D341Med (cell line): ENCODE measurements around the gene TCEA2.
A peak's percentile ranks its signal among the peaks of the same experiment; 100 is the strongest.

Source experiments
- DNase-seq: peaks from one replicate; pipeline ENCODE4 v3.0.0; 2012; ENCODE audit warnings: low spot score

Gene TCEA2

GRCh38 chr20:64095455-64095854 is 32.5 kb downstream of the TCEA2 start:
- DNase-seq = no peak

- DNase-seq = no peak
Observed at GRCh38 chr20:64095927-64096326, 32.9 kb downstream of the TCEA2 start.

DNA sequence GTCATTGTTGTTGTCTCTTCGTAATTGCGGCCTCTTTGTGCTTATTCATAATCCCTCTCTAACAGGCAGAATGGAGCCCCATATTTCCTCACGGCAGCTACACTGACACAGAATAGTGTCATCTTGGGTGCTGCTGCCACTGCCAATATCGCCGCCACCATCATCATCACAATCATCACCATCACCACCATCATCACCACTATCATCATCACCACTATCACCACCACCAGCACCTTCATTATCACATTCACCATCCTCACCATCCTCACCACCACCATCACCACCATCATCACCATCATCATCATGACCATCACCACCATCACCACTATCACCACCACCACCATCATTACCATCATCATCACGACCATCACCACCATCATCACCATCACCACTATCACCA is 33.5 kb downstream of the TCEA2 start:
- no peak for DNase-seq

DNA sequence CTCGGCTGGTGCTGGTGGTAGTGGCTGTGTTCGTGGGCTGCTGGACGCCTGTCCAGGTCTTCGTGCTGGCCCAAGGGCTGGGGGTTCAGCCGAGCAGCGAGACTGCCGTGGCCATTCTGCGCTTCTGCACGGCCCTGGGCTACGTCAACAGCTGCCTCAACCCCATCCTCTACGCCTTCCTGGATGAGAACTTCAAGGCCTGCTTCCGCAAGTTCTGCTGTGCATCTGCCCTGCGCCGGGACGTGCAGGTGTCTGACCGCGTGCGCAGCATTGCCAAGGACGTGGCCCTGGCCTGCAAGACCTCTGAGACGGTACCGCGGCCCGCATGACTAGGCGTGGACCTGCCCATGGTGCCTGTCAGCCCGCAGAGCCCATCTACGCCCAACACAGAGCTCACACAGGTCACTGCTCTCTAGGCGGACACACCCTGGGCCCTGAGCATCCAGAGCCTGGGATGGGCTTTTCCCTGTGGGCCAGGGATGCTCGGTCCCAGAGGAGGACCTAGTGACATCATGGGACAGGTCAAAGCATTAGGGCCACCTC is 35.5 kb downstream of the TCEA2 start:
- DNase-seq = no peak

DNA sequence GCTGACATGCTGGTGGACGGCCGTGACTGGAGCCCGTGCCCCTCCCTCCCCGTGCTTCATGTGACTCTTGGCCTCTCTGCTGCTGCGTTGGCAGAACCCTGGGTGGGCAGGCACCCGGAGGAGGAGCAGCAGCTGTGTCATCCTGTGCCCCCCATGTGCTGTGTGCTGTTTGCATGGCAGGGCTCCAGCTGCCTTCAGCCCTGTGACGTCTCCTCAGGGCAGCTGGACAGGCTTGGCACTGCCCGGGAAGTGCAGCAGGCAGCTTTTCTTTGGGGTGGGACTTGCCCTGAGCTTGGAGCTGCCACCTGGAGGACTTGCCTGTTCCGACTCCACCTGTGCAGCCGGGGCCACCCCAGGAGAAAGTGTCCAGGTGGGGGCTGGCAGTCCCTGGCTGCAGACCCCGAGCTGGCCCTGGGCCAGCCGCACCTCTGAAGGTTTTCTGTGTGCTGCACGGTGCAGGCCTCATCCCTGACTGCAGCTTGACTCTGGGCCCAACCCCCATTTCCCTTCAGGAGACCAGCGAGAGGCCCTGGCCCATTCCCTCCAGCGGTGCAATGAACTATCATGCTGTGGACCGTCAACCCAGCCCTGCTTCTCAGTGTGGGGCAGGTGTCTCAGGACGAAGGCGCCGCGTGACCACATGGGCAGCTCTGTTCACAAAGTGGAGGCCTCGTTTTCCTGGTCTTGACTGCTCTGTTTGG is 36.2 kb downstream of the TCEA2 start:
- DNase-seq = no peak

DNA sequence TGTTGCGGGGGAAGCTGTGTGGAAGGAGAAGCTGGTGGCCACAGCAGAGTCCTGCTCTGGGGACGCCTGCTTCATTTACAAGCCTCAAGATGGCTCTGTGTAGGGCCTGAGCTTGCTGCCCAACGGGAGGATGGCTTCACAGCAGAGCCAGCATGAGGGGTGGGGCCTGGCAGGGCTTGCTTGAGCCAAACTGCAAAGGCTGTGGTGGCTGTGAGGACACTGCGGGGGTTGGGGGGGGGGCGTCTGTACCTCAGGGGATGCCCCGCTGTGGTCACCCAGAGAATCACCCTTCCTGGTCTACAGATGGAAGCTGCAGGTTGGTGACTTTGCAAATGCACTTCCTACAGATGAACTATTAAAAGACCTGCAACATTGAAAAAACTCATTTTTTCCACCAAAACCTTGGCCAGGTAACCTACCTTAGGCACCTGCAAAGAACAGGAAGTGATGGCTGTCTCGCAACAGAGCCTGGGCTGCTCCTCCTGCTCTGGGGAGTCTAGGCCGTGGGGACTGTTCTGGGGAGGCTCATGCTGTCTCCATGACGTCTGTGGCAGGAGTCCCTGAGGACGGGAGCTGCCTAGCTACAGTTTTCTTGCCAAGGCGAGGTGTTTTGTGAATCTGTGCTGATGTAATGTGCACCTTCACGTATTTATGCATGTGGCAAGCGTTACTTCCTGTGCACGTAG is 37.0 kb downstream of the TCEA2 start:
- DNase-seq = no peak

DNA sequence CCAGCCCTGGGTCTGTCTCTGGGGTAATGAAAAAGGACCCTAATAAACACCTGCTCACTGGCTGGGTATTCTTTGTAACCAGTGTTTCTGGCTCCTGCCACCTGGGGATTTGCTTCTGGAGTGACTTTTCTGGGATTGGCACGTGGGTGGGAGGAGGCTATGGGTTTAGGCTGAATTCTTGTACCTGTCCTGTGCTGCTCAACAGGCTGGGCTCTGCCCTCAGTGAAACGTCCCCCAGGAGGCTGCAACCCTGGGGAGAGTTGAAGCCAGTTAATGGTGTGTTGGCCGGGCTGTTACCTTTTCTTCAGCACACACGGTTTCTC is 37.5 kb downstream of the TCEA2 start:
- no peak for DNase-seq

GRCh38 chr20:64100946-64101688 is 38.1 kb downstream of the TCEA2 start:
- DNase-seq = no peak

- peak; percentile 97 for DNase-seq
Observed at GRCh38 chr20:64101731-64102621, 39.0 kb downstream of the TCEA2 start.

DNA sequence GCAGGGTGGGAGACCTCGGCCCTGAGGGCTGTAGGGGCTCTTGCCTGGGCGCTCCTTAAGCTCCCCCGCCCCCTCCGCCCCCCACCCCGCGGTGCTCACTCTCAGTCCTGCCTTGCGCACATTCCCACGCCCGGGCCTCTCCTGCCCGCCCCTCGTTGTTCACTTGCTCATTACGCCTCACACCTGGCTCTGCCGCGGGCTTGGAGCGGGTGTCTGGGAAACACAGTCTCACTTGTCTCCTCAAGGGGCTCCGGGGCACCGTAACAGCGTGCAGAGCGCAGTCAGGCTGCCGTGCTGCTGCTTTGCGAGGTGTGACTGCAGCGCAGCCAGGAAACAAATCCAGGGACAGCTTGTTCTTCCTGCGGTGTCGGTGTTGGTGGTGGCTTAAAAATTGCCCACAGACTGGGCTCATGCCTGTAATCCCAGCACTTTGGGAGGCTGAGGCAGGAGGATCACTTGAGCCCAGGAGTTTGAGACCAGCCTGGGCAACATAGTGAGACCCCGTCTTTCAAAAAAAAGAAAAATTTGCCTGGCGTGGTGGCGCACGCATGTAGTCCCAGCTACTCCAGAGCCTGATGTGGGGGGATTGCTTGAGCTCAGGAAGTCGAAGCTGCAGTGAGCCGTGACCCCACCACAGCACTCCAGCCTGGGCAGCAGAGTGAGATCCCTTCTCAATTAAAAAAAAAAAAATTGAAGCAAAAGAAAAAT is 39.8 kb downstream of the TCEA2 start:
- peak; percentile 77 for DNase-seq

GRCh38 chr20:64103871-64104666 is 41.1 kb downstream of the TCEA2 start:
- no peak for DNase-seq

GRCh38 chr20:64104667-64105451 is 41.9 kb downstream of the TCEA2 start:
- DNase-seq = no peak

- DNase-seq = no peak
Observed at GRCh38 chr20:64105846-64106434, 42.9 kb downstream of the TCEA2 start.

DNA sequence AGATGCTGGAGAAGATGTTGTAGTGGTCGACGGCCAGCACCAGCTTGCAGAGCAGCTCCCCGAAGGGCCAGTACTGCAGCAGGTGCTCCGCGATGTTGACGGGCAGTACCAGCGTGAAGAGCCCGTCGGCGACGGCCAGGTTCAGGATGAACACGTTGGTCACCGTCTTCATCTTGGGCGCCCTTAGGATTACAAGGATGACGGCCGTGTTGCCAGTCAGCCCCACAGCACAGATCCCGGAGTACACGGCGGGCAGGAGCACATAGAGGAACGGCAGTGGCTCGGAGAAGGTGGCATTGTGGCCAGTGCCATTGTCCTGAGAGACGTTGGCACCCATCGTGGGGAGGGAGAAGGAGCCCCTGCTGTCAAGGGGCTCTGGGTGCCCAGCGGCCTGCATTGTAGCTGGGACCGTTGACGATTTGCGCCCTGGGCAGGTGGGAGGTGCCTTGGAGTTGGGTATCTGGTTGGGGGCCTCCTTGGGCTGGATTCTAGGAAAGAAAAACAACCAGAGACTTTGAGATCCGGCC is 43.5 kb downstream of the TCEA2 start:
- DNase-seq = no peak

DNA sequence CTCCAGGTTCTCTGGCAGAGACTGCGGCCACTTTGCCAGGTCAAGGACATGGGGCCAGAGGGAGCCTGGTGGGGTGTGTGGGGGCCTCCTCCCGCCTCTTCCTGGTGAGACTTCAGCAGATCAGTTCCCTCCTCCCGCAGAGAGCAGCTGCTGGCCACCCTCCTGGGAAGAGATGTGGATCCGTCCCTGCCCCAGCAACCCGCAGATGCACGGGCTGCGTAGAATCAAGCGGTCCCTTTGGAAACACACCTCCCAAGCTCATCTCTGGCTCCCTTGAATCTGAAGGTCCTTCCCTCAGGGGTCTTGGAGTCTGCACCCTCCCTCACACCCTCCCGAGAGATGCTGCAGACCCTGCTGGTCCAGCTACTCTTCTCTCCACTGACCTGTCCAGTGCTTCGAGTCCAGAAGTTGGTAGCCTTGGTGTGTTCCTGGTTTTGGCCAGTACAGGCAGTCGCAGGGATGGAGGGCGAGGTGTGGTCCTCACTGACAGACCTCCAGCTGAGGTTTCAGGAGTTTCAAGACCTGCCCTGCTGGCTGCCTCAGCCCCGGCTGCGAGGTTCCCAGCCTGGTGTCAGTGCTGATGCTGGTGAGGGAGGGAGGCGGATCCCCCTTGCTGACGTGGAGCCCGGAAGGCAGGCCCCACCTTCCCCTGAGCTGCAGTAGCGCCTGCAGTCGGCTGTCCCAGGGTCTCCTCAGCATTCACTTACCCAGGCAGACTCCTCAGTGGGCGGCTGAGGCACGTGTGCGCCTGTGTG is 44.2 kb downstream of the TCEA2 start, which contains the start of gene NPBWR2:
Gene NPBWR2 (minus strand): TSS at position 585 of the 755 bp plus-strand sequence. CDS start 734 bp downstream, outside the sequence.
- DNase-seq = no peak

DNA sequence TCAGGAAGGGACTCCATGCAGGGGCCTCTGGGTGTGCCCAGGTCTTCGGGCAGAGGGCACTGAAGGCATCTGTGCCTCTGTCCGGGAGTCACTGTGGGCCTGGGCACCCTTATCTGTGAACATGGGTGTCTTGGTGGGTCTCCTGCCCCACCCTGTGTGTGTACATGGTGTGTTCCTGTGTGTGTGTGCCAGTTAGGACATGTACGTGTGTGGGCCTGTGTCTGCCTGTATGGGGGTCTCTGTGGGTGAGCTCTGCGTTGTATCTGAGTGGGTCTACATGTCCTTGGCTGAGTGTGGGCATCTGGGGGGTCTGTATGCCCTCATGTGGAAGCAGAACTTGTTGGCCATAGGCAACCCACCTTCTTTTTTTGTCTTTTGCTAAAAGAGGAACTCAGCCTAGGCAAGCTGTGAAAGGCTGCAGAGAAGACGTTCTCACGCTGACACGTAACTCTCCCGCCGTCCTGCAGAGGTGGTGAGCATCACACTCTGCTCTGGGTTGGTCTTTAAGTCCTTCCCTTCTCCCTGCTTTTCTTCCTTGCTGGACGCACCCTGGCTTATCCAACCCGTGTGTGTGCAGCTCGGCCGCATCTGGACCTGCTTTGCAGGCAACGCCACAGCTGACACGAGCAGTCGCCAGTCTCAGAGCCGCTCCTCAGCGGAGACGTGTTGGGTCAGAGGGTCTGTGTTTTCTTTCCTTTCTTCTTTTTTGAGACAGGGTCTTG is 44.9 kb downstream of the TCEA2 start:
- no peak for DNase-seq
